Calu3 (cell line): Measurements from ENCODE around the gene SEC14L5. TPM values are rescaled to one million over a fixed set of nuclear protein-coding genes. Genes with fewer than 3 reads are reported as not detected.

Experiments used
- BruUV-seq: library from RNA; stranded (reverse); fragments of 400-500 nt; replicated peaks from 2 replicates; lab custom pipeline; 2021; lab: Mats Ljungman, UMichigan
- CTCF ChIA-PET: fragments of 300-600 bp; sonication (Branson Sonifier 250); formaldehyde crosslinking; loops from one replicate; lab custom pipeline; 2022; ENCODE audit warnings: antibody characterized with exemption; lab: Charles Lee
- DNase-seq: peaks from one replicate; pipeline ENCODE4 v3.0.0; 2022
- H3K27ac Mint-ChIP-seq: one replicate; pipeline ENCODE4 v1.8.0; 2022; ENCODE audit warnings: mixed read lengths; ENCODE audit not compliant: unreplicated experiment
- H3K27me3 Mint-ChIP-seq: one replicate; pipeline ENCODE4 v1.8.0; 2022; ENCODE audit warnings: mixed read lengths; ENCODE audit not compliant: unreplicated experiment
- H3K36me3 Mint-ChIP-seq: one replicate; pipeline ENCODE4 v1.8.0; 2022; ENCODE audit warnings: mild to moderate bottlenecking, moderate library complexity, mixed read lengths; ENCODE audit not compliant: insufficient read depth, unreplicated experiment
- H3K4me1 Mint-ChIP-seq: one replicate; pipeline ENCODE4 v1.8.0; 2022; ENCODE audit warnings: mild to moderate bottlenecking, low read depth, mixed read lengths; ENCODE audit not compliant: unreplicated experiment
- H3K4me3 Mint-ChIP-seq: one replicate; pipeline ENCODE4 v1.8.0; 2022; ENCODE audit warnings: mild to moderate bottlenecking, low read depth, moderate library complexity, mixed read lengths; ENCODE audit not compliant: unreplicated experiment
- H3K9me3 Mint-ChIP-seq: one replicate; pipeline ENCODE4 v1.8.0; 2022; ENCODE audit warnings: low read depth, mixed read lengths; ENCODE audit not compliant: unreplicated experiment
- intact Hi-C: fragments of 100-400 bp; cut with micrococcal nuclease; formaldehyde crosslinking; loops from one replicate; pipeline ENCODE4 v1.10.0; 2022; ENCODE audit not compliant: unreplicated experiment
- total RNA-seq: library from RNA; stranded (reverse); gene quantifications from 2 replicates; pipeline ENCODE4 v1.2.3, GENCODE V29; 2022
- TF ChIP-seq, protein P1 (sequence below): fragments of 200-600 bp; IDR thresholded peaks from one replicate; pipeline ENCODE4 v1.8.0; 2022; ENCODE audit warnings: antibody characterized with exemption; ENCODE audit not compliant: unreplicated experiment

Gene SEC14L5
- total RNA-seq, 1 experiment from 2014 or later: 0.52 TPM

DNA sequence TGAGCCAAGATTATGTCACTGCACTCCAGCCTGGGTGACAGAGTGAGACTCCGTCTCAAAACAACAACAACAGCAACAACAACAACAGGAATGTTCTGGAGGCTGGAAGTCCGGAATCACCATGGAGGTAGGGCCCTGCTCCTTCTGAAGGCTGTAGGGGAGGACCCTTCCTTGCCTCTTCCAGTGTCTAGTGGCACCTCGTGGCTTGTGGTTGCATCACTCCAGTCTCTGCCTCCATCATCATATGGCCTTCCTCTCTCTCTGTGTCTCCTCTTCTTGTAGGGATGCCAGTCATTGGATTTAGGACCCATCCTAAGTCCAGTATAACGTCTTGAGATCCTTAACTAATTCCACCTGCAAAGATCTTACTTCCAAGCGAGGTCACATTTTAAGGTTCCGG, 61.6 kb downstream of the SEC14L5 start:
- peaks cover 65% of the 10 kb centered on the region for H3K27me3 Mint-ChIP-seq
- intact Hi-C loops: loop anchor here (10.0 kb wide), 2 partner anchors 305 to 505 kb away; no protein-coding TSS in a partner anchor
- H3K4me3 Mint-ChIP-seq: no peak overlapping the region

DNA sequence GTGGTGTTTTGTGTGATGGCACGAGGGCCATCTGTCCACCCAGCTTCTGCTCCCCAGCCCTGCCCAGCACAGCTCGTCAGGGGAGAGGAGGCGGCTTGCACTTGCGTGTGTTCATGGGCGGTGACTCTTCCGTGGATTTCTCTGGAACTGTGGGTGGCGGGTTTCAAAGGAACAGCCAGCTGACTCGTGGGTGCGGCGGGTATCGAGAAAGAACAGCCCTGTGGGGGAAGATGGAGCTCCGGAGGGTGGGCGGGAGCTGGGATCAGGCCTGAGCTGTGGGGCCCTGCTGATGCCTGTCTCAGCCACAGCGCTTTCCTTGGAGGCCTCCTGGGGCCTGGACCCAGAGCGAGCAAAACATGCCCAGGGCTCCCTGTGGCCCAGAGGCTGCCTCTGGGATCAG, 62.4 kb downstream of the SEC14L5 start:
- Mint-ChIP-seq H3K27me3 (peaks cover 57% of the 10 kb centered on the region), H3K9me3 (no peaks in the 10 kb centered on the region), H3K36me3 (no peaks in the 10 kb centered on the region), H3K4me1 (no peaks in the 10 kb centered on the region), H3K27ac (no peak overlapping the region), H3K4me3 (no peak overlapping the region)
- no peak for DNase-seq
- BruUV-seq: no TSS peak
- intact Hi-C loops: loop anchor here (10.0 kb wide), 2 partner anchors 306 to 506 kb away; no protein-coding TSS in a partner anchor
- CTCF ChIA-PET: interaction anchor here (0.6 kb wide), 1 partner anchor 191 kb away, joined by 3 read pairs; no protein-coding TSS in a partner anchor
- TF ChIP-seq, protein P1, sequence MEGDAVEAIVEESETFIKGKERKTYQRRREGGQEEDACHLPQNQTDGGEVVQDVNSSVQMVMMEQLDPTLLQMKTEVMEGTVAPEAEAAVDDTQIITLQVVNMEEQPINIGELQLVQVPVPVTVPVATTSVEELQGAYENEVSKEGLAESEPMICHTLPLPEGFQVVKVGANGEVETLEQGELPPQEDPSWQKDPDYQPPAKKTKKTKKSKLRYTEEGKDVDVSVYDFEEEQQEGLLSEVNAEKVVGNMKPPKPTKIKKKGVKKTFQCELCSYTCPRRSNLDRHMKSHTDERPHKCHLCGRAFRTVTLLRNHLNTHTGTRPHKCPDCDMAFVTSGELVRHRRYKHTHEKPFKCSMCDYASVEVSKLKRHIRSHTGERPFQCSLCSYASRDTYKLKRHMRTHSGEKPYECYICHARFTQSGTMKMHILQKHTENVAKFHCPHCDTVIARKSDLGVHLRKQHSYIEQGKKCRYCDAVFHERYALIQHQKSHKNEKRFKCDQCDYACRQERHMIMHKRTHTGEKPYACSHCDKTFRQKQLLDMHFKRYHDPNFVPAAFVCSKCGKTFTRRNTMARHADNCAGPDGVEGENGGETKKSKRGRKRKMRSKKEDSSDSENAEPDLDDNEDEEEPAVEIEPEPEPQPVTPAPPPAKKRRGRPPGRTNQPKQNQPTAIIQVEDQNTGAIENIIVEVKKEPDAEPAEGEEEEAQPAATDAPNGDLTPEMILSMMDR: no peak

More for the DNA sequence above, 61.6 kb downstream of the SEC14L5 start:
- CTCF ChIA-PET: interaction anchor here (0.6 kb wide), 1 partner anchor 190 kb away, joined by 3 read pairs; no protein-coding TSS in a partner anchor
- H3K27ac Mint-ChIP-seq: no peak overlapping the region
- no peaks in the 10 kb centered on the region for H3K9me3 Mint-ChIP-seq
- BruUV-seq: no TSS peak
- H3K4me1 Mint-ChIP-seq: no peaks in the 10 kb centered on the region
- H3K36me3 Mint-ChIP-seq: no peaks in the 10 kb centered on the region
- no peak for DNase-seq
- TF ChIP-seq, protein P1: no peak

DNA sequence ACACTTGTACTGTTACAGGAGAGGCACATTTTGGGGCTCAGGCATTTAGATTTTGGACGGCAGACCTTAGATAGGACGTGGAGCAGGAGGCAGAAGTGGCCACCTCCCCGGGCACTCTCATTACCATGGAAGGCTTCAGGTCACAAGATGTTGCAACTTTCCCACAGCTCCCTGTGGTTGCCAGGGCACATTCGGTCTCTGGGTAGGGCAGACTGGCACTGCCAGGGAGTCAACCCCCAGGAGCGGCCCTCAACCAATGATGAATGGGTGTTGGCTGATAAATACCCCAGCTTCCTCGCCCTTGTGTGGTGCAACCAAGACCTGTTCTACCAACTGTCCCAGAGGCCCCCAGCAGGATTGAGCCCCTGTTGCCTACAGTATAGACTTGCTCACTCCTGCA, 64.4 kb downstream of the SEC14L5 start:
- CTCF ChIA-PET: interaction anchor here (0.6 kb wide), 1 partner anchor 112 kb away, joined by 7 read pairs; no protein-coding TSS in a partner anchor
- Mint-ChIP-seq H3K27ac (no peak overlapping the region), H3K36me3 (no peaks in the 10 kb centered on the region), H3K4me1 (no peaks in the 10 kb centered on the region), H3K27me3 (peaks cover 43% of the 10 kb centered on the region), H3K4me3 (no peak overlapping the region), H3K9me3 (no peaks in the 10 kb centered on the region)
- no TSS peak for BruUV-seq
- intact Hi-C loops: loop anchor here (10.0 kb wide), 2 partner anchors 308 to 508 kb away; no protein-coding TSS in a partner anchor
- no peak for DNase-seq
- TF ChIP-seq, protein P1: no peak

DNA sequence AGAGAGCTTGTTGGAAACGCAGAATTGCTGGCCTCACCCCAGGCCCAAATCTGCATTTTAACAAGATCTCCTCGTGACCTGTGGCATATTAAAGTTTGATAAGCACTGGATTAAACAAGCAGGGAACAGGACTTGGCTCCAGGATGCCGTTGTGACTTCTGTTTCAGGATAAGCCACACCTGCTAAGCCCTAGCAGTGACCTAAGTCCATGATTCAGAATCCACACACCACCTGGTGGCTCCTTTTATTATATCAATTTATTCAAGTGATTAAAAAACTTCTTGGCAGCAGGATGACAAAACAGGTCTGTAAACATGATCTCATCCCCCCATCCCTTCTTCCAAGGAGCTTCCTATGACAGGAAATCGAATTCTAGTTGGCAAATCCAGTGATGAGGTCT, 66.5 kb downstream of the SEC14L5 start:
- Mint-ChIP-seq H3K4me3 (no peak overlapping the region), H3K27me3 (peaks cover 39% of the 10 kb centered on the region), H3K36me3 (no peaks in the 10 kb centered on the region), H3K27ac (no peak overlapping the region), H3K9me3 (no peaks in the 10 kb centered on the region), H3K4me1 (no peaks in the 10 kb centered on the region)
- BruUV-seq: no TSS peak
- TF ChIP-seq, protein P1: peak; percentile 55
- intact Hi-C loops: loop anchor here (2.0 to 10.0 kb wide), 3 partner anchors 66 to 510 kb away; partner anchors contain the start of gene SEC14L5
- DNase-seq: peak; percentile 51
- CTCF ChIA-PET: no interaction called here
